Cardiac muscle cell (in vitro differentiated cells and primary cell): ENCODE results near the gene SND1. TPM values are rescaled to one million over a fixed set of nuclear protein-coding genes. Genes with fewer than 3 reads are reported as not detected.

ENCODE experiments used
- DNase-seq, 2 donors: peaks; one replicate each; pipeline versions ENCODE4 v3.0.0 to v3.0.0-alpha.2; 2010 to 2017; ENCODE audit warnings: low read depth in 1 of 2, low spot score in 1 of 2
- H3K27ac ChIP-seq: fragments of 200-600 bp; sonication (generic); 2 replicates; pipeline ENCODE4 v1.5.1; 2016
- H3K27me3 ChIP-seq: fragments of 200-600 bp; sonication (generic); 2 replicates; pipeline ENCODE4 v1.6.0; 2016; ENCODE audit warnings: control low read depth
- H3K36me3 ChIP-seq: fragments of 200-600 bp; sonication (generic); 2 replicates; pipeline ENCODE4 v1.5.1; 2016; ENCODE audit warnings: control low read depth
- H3K4me1 ChIP-seq: fragments of 200-600 bp; sonication (generic); 2 replicates; pipeline ENCODE4 v1.8.1; 2017; ENCODE audit warnings: low read depth, mild to moderate bottlenecking, mixed run types
- H3K4me3 ChIP-seq: fragments of 200-600 bp; sonication (generic); 2 replicates; pipeline ENCODE4 v1.5.1; 2016; ENCODE audit warnings: mild to moderate bottlenecking
- H3K9me3 ChIP-seq: fragments of 200-600 bp; sonication (generic); 2 replicates; pipeline ENCODE4 v1.5.1; 2017; ENCODE audit warnings: low read depth, mild to moderate bottlenecking, control low read depth
- CTCF ChIP-seq: IDR thresholded peaks from 2 replicates; pipeline ENCODE4 v1.5.1; 2012; ENCODE audit warnings: low read depth, mild to moderate bottlenecking, low read length
- polyA plus RNA-seq: library from polyadenylated mRNA; unstranded; fragments of >200 nt; fragmentation: Nextera tagmentation; extraction: Ambion mirVana; gene quantifications from 2 replicates; pipeline ENCODE4 v1.2.1, GENCODE V29; 2016
- total RNA-seq: library from RNA; depleted of rRNA; stranded (reverse); fragments of >200 nt; gene quantifications from 2 replicates; pipeline ENCODE4 v1.2.3, GENCODE V29; 2016

Gene SND1
- total and polyA plus RNA-seq, 2 experiments from 2014 or later = 114 to 172 TPM

- TF ChIP-seq CTCF = no peak
- no peaks in the 10 kb centered on the region for H3K9me3 ChIP-seq
- H3K4me1 ChIP-seq = peaks cover 28% of the 10 kb centered on the region
These were observed 210.5 kb downstream of the SND1 start for GRCh38 chr7:127862525-127862924.

GRCh38 chr7:127863082-127863481 lies 211.1 kb downstream of the SND1 start:
- DNase-seq = no peak
- Histone ChIP-seq H3K27me3 (no peaks in the 10 kb centered on the region), H3K9me3 (no peaks in the 10 kb centered on the region), H3K36me3 (no peaks in the 10 kb centered on the region), H3K4me3 (no peak overlapping the region), H3K27ac (no peak overlapping the region), H3K4me1 (peaks cover 28% of the 10 kb centered on the region)
- no peak for TF ChIP-seq CTCF

More at GRCh38 chr7:127862525-127862924, 210.5 kb downstream of the SND1 start:
- H3K4me3 ChIP-seq = no peak overlapping the region
- H3K27me3 ChIP-seq = no peaks in the 10 kb centered on the region
- DNase-seq = peak in 1 of 2 donors; percentile 25
- H3K36me3 ChIP-seq = no peaks in the 10 kb centered on the region
- H3K27ac ChIP-seq = peak overlapping the region; percentile 39

- no peaks in the 10 kb centered on the region for H3K27me3 ChIP-seq
- no peak for TF ChIP-seq CTCF
- no peak overlapping the region for H3K4me3 ChIP-seq
- H3K4me1 ChIP-seq = peaks cover 19% of the 10 kb centered on the region
- peak in 1 of 2 donors; percentile 80 for DNase-seq
- no peaks in the 10 kb centered on the region for H3K36me3 ChIP-seq
- H3K9me3 ChIP-seq = no peaks in the 10 kb centered on the region
- no peak overlapping the region for H3K27ac ChIP-seq
These were observed 213.5 kb downstream of the SND1 start for GRCh38 chr7:127865466-127865865.

GRCh38 chr7:127870231-127870907 lies 218.4 kb downstream of the SND1 start:
- Histone ChIP-seq H3K9me3 (no peaks in the 10 kb centered on the region), H3K4me3 (no peak overlapping the region), H3K27ac (no peak overlapping the region), H3K4me1 (no peaks in the 10 kb centered on the region), H3K36me3 (no peaks in the 10 kb centered on the region), H3K27me3 (no peaks in the 10 kb centered on the region)
- no peak for TF ChIP-seq CTCF
- DNase-seq = no peak

- no peak overlapping the region for H3K27ac ChIP-seq
- DNase-seq = no peak
- H3K4me1 ChIP-seq = peaks cover 5% of the 10 kb centered on the region
- no peak for TF ChIP-seq CTCF
- H3K9me3 ChIP-seq = no peaks in the 10 kb centered on the region
- no peaks in the 10 kb centered on the region for H3K27me3 ChIP-seq
- no peak overlapping the region for H3K4me3 ChIP-seq
- H3K36me3 ChIP-seq = no peaks in the 10 kb centered on the region
These were observed 219.2 kb downstream of the SND1 start for GRCh38 chr7:127871226-127871625.
